Measurements from ENCODE around the gene ACBD5. TPM values are rescaled to one million over a fixed set of nuclear protein-coding genes. Genes with fewer than 3 reads are reported as not detected.

ACBD5 gene
- total RNA-seq, 4 donors from 2014 or later: 12.5 to 17.4 (median 14.4) TPM

GRCh38 chr10:27150261-27150660, 90.3 kb downstream of the ACBD5 start:
- Histone ChIP-seq H3K27ac (replicated peaks in 1 of 4) (no peak overlapping the region), H3K9me3 (no peaks in the 10 kb centered on the region), H3K4me3 (no peak overlapping the region), H3K27me3 (no peaks in the 10 kb centered on the region), H3K4me1 (peaks cover 16 to 33% (median 28%) of the 10 kb centered on the region in 4 donors), H3K36me3 (peaks cover 29 to 37% (median 34%) of the 10 kb centered on the region in 4 donors)
- WGBS: 100% methylated on average over 1 of the region's 1 CpG
- TF ChIP-seq, protein P1, sequence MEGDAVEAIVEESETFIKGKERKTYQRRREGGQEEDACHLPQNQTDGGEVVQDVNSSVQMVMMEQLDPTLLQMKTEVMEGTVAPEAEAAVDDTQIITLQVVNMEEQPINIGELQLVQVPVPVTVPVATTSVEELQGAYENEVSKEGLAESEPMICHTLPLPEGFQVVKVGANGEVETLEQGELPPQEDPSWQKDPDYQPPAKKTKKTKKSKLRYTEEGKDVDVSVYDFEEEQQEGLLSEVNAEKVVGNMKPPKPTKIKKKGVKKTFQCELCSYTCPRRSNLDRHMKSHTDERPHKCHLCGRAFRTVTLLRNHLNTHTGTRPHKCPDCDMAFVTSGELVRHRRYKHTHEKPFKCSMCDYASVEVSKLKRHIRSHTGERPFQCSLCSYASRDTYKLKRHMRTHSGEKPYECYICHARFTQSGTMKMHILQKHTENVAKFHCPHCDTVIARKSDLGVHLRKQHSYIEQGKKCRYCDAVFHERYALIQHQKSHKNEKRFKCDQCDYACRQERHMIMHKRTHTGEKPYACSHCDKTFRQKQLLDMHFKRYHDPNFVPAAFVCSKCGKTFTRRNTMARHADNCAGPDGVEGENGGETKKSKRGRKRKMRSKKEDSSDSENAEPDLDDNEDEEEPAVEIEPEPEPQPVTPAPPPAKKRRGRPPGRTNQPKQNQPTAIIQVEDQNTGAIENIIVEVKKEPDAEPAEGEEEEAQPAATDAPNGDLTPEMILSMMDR (IDR thresholded peaks at IDR 0.05): no peak
- no peak for DNase-seq (ENCODE audit: extremely low spot score)
- intact Hi-C loops (cut with DNase I): loop anchor here (5.0 kb wide), 1 partner anchor 92 kb away; the partner anchor contains the start of gene ACBD5

- H3K36me3 ChIP-seq: peaks cover 39 to 62% (median 58%) of the 10 kb centered on the region in 4 donors
- no peak for TF ChIP-seq POLR2A (IDR thresholded peaks at IDR 0.05; ENCODE audit: low read depth)
- TF ChIP-seq, protein P1 (IDR thresholded peaks at IDR 0.05): no peak
- TF ChIP-seq POLR2AphosphoS5 (IDR thresholded peaks at IDR 0.05): no peak
- TF ChIP-seq EP300 (IDR thresholded peaks at IDR 0.05): no peak
- 66% methylated on average over 5 of the region's 5 CpGs for WGBS
- no peaks in the 10 kb centered on the region for H3K27me3 ChIP-seq
- no peak overlapping the region for H3K4me3 ChIP-seq
- no peaks in the 10 kb centered on the region for H3K9me3 ChIP-seq
- intact Hi-C loops (cut with DNase I): no loop called here
- no peak overlapping the region for H3K27ac ChIP-seq (replicated peaks in 1 of 4)
- no peak for DNase-seq (ENCODE audit: extremely low spot score)
- peaks cover 8 to 28% (median 20%) of the 10 kb centered on the region in 4 donors for H3K4me1 ChIP-seq
Measured at GRCh38 chr10:27147701-27148100, 92.9 kb downstream of the ACBD5 start.

GRCh38 chr10:27145937-27146336, 94.7 kb downstream of the ACBD5 start:
- H3K4me3 ChIP-seq: no peak overlapping the region
- intact Hi-C loops (cut with DNase I): no loop called here
- H3K9me3 ChIP-seq: no peaks in the 10 kb centered on the region
- H3K27me3 ChIP-seq: no peaks in the 10 kb centered on the region
- TF ChIP-seq POLR2A (IDR thresholded peaks at IDR 0.05; ENCODE audit: low read depth): no peak
- no peak for TF ChIP-seq EP300 (IDR thresholded peaks at IDR 0.05)
- no peak for TF ChIP-seq POLR2AphosphoS5 (IDR thresholded peaks at IDR 0.05)
- TF ChIP-seq, protein P1 (IDR thresholded peaks at IDR 0.05): no peak
- no peak overlapping the region for H3K27ac ChIP-seq (replicated peaks in 1 of 4)
- peaks cover 39 to 80% (median 71%) of the 10 kb centered on the region in 4 donors for H3K36me3 ChIP-seq
- DNase-seq (ENCODE audit: extremely low spot score): no peak
- peaks cover 0 to 16% (median 7%) of the 10 kb centered on the region in 4 donors for H3K4me1 ChIP-seq

Small RNA genes lying within 50 kb of the gene (small RNA-seq; reads per million reads assigned to genes)
- gene RNU2-24P (0 to 0.37 (median 0) reads per million in 3 donors), gene RNU7-12P (0 reads per million in 3 donors)

Other genes with a start within 250 kb of the ACBD5 start
- gene ANKRD26, start 140.3 kb downstream of the ACBD5 start, total RNA-seq: 10 to 100 TPM in 1 of 4 donors, 1 to 10 TPM in 3; 4.0 to 12.5 (median 6.2) TPM
- gene YME1L1, start 86.4 kb downstream of the ACBD5 start, total RNA-seq: 10 to 100 TPM; 63.9 to 81.2 (median 66.0) TPM
- 1 to 10 TPM; 3.0 to 6.2 (median 4.1) TPM for gene MASTL, start 85.4 kb downstream of the ACBD5 start, total RNA-seq

Data from esophagus muscularis mucosa (tissue), 4 donors.